ENCODE results near the gene IST1.

- TF ChIP-seq, protein P1, sequence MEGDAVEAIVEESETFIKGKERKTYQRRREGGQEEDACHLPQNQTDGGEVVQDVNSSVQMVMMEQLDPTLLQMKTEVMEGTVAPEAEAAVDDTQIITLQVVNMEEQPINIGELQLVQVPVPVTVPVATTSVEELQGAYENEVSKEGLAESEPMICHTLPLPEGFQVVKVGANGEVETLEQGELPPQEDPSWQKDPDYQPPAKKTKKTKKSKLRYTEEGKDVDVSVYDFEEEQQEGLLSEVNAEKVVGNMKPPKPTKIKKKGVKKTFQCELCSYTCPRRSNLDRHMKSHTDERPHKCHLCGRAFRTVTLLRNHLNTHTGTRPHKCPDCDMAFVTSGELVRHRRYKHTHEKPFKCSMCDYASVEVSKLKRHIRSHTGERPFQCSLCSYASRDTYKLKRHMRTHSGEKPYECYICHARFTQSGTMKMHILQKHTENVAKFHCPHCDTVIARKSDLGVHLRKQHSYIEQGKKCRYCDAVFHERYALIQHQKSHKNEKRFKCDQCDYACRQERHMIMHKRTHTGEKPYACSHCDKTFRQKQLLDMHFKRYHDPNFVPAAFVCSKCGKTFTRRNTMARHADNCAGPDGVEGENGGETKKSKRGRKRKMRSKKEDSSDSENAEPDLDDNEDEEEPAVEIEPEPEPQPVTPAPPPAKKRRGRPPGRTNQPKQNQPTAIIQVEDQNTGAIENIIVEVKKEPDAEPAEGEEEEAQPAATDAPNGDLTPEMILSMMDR (IDR thresholded peaks at IDR 0.05) = no peak
- TF ChIP-seq POLR2A (IDR thresholded peaks at IDR 0.05) = no peak
These were observed 7.5 kb downstream of the IST1 start for GRCh38 chr16:71902656-71903365.

Measured in sigmoid colon (tissue), 3 donors.